Liver (tissue), 9 donors: Measurements from ENCODE around the gene DDR1. TPM values are rescaled to one million over a fixed set of nuclear protein-coding genes. Genes with fewer than 3 reads are reported as not detected.
A peak's percentile ranks its signal among the peaks of the same experiment; 100 is the strongest.

Source experiments
- DNase-seq: peaks from one replicate; pipeline ENCODE4 v3.0.0-alpha.2; 2017; ENCODE audit warnings: low spot score
- H3K27ac ChIP-seq, 2 donors: one replicate each; pipeline ENCODE4 v1.7.0; 2013; ENCODE audit warnings: inconsistent platforms in 2 of 2, low read length in 2 of 2, control low read depth in 1 of 2, low read depth in 1 of 2, mild to moderate bottlenecking in 1 of 2
- H3K27me3 ChIP-seq, 4 donors: one replicate each; pipeline versions ENCODE4 v1.6.1 to v1.7.0; 2013; ENCODE audit warnings: low read length in 3 of 4, inconsistent platforms in 1 of 4, mild to moderate bottlenecking in 1 of 4, moderate library complexity in 1 of 4; ENCODE audit not compliant: control insufficient read depth in 4 of 4, insufficient read depth in 4 of 4
- H3K36me3 ChIP-seq, 4 donors: one replicate each; pipeline versions ENCODE4 v1.6.1 to v1.7.0; 2013; ENCODE audit warnings: low read length in 3 of 4, mild to moderate bottlenecking in 3 of 4, low read depth in 1 of 4, moderate library complexity in 1 of 4; ENCODE audit not compliant: control insufficient read depth in 4 of 4, insufficient read depth in 3 of 4
- H3K4me1 ChIP-seq, 4 donors: one replicate each; pipeline versions ENCODE4 v1.6.1 to v1.7.0; 2013; ENCODE audit warnings: low read length in 3 of 4, mild to moderate bottlenecking in 3 of 4, moderate library complexity in 1 of 4; ENCODE audit not compliant: control insufficient read depth in 4 of 4, insufficient read depth in 4 of 4
- H3K4me3 ChIP-seq, 3 donors: one replicate each; pipeline versions ENCODE4 v1.6.1 to v1.7.0; 2013; ENCODE audit warnings: low read length in 3 of 3, control low read depth in 1 of 3, low read depth in 1 of 3, mild to moderate bottlenecking in 1 of 3
- H3K9ac ChIP-seq, 2 donors: one replicate each; pipeline ENCODE4 v1.7.0; 2013; ENCODE audit warnings: low read length in 2 of 2, mild to moderate bottlenecking in 2 of 2, moderate library complexity in 2 of 2, control low read depth in 1 of 2, low read depth in 1 of 2
- H3K9me3 ChIP-seq, 4 donors: one replicate each; pipeline versions ENCODE4 v1.6.1 to v1.7.0; 2013; ENCODE audit warnings: low read length in 3 of 4; ENCODE audit not compliant: control insufficient read depth in 4 of 4
- CTCF ChIP-seq: fragments of 150-350 bp; IDR thresholded peaks from 2 replicates; pipeline ENCODE4 v1.5.1; 2017; ENCODE audit warnings: improper control_type of control experiment, low read depth, low read length; ENCODE audit not compliant: missing input control
- EGR1 ChIP-seq, 2 donors: IDR thresholded peaks; 2 replicates each; pipeline ENCODE4 v1.6.1; 2016 to 2018; ENCODE audit warnings: antibody characterized with exemption in 2 of 2, low read depth in 2 of 2
- FOXA1 ChIP-seq: IDR thresholded peaks from 2 replicates; pipeline ENCODE4 v1.6.1; 2016; ENCODE audit warnings: antibody characterized with exemption
- FOXA2 ChIP-seq: IDR thresholded peaks from 2 replicates; pipeline ENCODE4 v1.6.1; 2016; ENCODE audit warnings: antibody characterized with exemption
- GABPA ChIP-seq, 2 donors: IDR thresholded peaks in 1 of 2; conservative IDR thresholded peaks in 1 of 2; 2 replicates each; pipeline ENCODE4 v1.6.1; 2016; ENCODE audit warnings: antibody characterized with exemption in 2 of 2, mild to moderate bottlenecking in 1 of 2, moderate library complexity in 1 of 2
- HNF4A ChIP-seq, 2 donors: conservative IDR thresholded peaks; 2 replicates each; pipeline ENCODE4 v1.6.1; 2016; ENCODE audit warnings: antibody characterized with exemption in 2 of 2, mild to moderate bottlenecking in 2 of 2
- HNF4G ChIP-seq: IDR thresholded peaks from 2 replicates; pipeline ENCODE4 v1.6.1; 2016; ENCODE audit warnings: antibody characterized with exemption
- JUND ChIP-seq, 2 donors: IDR thresholded peaks; 2 replicates each; pipeline ENCODE4 v1.6.1; 2016; ENCODE audit warnings: antibody characterized with exemption in 2 of 2
- NR2F2 ChIP-seq: IDR thresholded peaks from 2 replicates; pipeline ENCODE4 v1.6.1; 2016; ENCODE audit warnings: antibody characterized with exemption
- RAD21 ChIP-seq, 2 donors: IDR thresholded peaks; 2 replicates each; pipeline ENCODE4 v1.6.1; 2016; ENCODE audit warnings: antibody characterized with exemption in 2 of 2, mild to moderate bottlenecking in 2 of 2
- SP1 ChIP-seq: IDR thresholded peaks from 2 replicates; pipeline ENCODE4 v1.6.1; 2018; ENCODE audit warnings: antibody characterized with exemption, mild to moderate bottlenecking
- TAF1 ChIP-seq: conservative IDR thresholded peaks from 2 replicates; pipeline ENCODE4 v1.6.1; 2016; ENCODE audit warnings: antibody characterized with exemption, mild to moderate bottlenecking
- ZBTB33 ChIP-seq: IDR thresholded peaks from 2 replicates; pipeline ENCODE4 v1.6.1; 2016; ENCODE audit warnings: antibody characterized with exemption
- WGBS: extraction: QIAGEN DNeasy Blood & Tissue Kit; methylation state at CpG from one replicate; pipeline ENCODE4 v1.1.7; 2013; 5-methylcytosine and 5-hydroxymethylcytosine counted together
- polyA plus RNA-seq, 2 donors: library from polyadenylated mRNA; stranded (reverse) in 1 of 2; unstranded in 1 of 2; fragments of 200-250 nt in 1 of 2; fragments of >200 nt in 1 of 2; fragmentation: Nextera tagmentation in 1 of 2; extraction: Ambion mirVana in 1 of 2; gene quantifications; one replicate each; pipeline versions ENCODE4 v1.2.1 to v1.2.3, GENCODE V29; 2013 to 2015
- total RNA-seq, 2 donors: library from RNA; depleted of rRNA; stranded (reverse); fragments of >200 nt; gene quantifications; one replicate each; pipeline ENCODE4 v1.2.3, GENCODE V29; 2014
- TF ChIP-seq, protein P1 (sequence below): IDR thresholded peaks from 2 replicates; pipeline ENCODE4 v1.6.1; 2016; ENCODE audit warnings: antibody characterized with exemption
- TF ChIP-seq, protein P2 (sequence below): IDR thresholded peaks from 2 replicates; pipeline ENCODE4 v1.6.1; 2016; ENCODE audit warnings: antibody characterized with exemption
- donor health status: healthy.
- donor health status: healthy.
- donor health status: healthy.
- donor health status: healthy.
- donor health status: healthy.

The DDR1 gene
- total and polyA plus RNA-seq, 4 donors: 1.2 to 5.3 (median 4.4) TPM

DNA sequence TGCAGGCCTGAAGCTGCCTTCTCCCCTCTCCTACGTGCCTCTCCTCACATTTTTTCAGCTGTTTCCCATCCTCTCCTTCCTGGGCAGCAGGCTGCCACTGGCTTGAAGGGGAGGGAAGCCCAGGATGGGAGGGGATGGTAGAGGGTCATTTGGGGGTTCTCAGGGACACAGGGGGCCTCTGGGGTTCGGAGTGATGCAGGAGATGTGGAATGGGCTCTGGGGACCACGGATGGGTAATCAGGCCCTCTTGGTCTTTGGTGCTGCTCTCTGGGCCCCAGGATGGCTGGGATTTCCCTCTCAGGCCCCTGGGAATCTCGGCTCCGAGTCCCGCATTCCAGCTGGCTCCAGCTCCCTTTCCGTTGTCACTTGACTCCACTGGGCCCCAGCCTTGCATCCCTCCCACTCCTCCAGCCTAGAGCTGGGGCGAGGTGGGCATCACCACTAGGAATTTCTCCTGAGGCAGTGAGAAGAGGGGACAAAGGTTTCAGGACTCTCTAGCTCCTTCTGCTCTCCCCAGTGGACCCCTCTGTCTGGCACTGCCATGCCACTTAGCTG, 2.0 kb upstream of the DDR1 start:
- Histone ChIP-seq H3K9me3 (no peaks in the 10 kb centered on the region), H3K27me3 (no peaks in the 10 kb centered on the region), H3K27ac (no peak overlapping the region), H3K36me3 (no peaks in the 10 kb centered on the region), H3K4me1 (peaks cover 6 to 26% (median 11%) of the 10 kb centered on the region in 4 donors), H3K4me3 (no peak overlapping the region), H3K9ac (no peak overlapping the region)
- WGBS: 74% methylated on average over 8 of the region's 8 CpGs
- TF ChIP-seq TAF1 (no peak), SP1 (no peak), ZBTB33 (no peak), GABPA (IDR thresholded peaks at IDR 0.05 in 1 of 2, conservative IDR thresholded peaks at IDR 0.05 in 1 of 2) (no peak), EGR1 (IDR thresholded peaks at IDR 0.05; ENCODE audit: low read depth in 2 of 2) (no peak), JUND (IDR thresholded peaks at IDR 0.05) (no peak), FOXA2 (no peak), CTCF (no peak), FOXA1 (no peak), RAD21 (IDR thresholded peaks at IDR 0.05) (no peak), HNF4A (conservative IDR thresholded peaks at IDR 0.05) (no peak), NR2F2 (no peak), HNF4G (no peak)
- TF ChIP-seq, protein P1, sequence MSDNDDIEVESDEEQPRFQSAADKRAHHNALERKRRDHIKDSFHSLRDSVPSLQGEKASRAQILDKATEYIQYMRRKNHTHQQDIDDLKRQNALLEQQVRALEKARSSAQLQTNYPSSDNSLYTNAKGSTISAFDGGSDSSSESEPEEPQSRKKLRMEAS: no peak
- TF ChIP-seq, protein P2, sequence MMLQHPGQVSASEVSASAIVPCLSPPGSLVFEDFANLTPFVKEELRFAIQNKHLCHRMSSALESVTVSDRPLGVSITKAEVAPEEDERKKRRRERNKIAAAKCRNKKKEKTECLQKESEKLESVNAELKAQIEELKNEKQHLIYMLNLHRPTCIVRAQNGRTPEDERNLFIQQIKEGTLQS: no peak
- DNase-seq: no peak

DNA sequence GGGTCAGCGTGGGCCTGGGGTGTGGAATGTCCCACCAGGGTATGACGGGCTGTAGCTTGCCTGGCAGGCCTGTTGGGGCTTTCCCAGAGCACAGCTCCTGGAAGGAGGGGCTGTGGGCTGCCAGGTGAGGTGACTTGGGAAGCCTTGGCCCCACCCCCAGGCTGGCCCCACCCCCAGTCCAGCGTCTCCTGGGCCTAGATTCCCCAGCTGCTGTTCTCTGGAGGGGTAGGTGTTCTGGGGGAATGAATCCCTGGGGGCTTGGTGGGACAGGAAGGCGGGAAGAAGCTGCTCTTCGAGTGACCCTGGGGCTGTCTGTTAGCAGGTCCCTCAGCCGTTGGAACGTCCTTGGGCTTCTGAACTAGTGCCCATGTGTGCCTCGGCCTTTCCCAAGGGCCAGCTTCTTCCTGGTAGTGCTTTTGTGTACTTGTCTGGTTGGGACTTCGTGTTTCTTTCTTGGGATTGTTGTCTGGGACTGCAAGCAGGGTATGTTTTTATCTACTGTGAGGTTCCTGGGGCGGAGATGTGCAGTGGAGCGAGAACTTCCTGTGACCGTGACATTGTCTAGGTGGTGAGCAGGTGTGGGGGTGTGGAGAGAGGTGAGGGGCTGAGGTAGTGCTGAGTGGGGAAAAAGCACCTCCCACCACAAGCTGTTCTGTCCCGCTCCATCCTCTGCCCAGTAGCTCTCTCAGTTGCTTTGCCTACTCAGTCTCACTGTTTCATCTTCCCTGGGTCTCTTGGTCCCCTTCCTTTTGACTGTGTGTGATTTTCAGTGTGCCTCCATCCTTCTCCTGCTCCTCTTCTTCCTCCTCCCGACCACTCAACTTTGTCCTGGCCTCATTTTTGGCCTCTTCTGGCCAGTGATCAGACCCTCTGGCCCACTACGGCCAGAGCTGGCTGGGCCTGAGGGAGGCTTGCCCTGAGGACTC, 1.3 kb upstream of the DDR1 start:
- Histone ChIP-seq H3K36me3 (no peaks in the 10 kb centered on the region), H3K27ac (peak overlapping the region in 1 of 2 donors; percentile 51), H3K27me3 (no peaks in the 10 kb centered on the region), H3K4me1 (peaks cover 5 to 20% (median 11%) of the 10 kb centered on the region in 4 donors), H3K9ac (peak overlapping the region in 1 of 2 donors; percentile 49), H3K9me3 (no peaks in the 10 kb centered on the region), H3K4me3 (no peak overlapping the region)
- DNase-seq: no peak
- 64% methylated on average over 15 of the region's 15 CpGs for WGBS
- TF ChIP-seq FOXA2: no peak
